WTC11 (cell line): ENCODE results near the gene CARD6.
"Not testable (repeated sequence)": the region's sequence is repeated elsewhere in the genome, so short reads cannot be mapped to it uniquely, and the experiment has no call there.

ENCODE experiments used
- CTCF ChIP-seq: fragments of 200-600 bp; IDR thresholded peaks from 2 replicates; pipeline ENCODE4 v1.8.0; 2022; ENCODE audit warnings: antibody characterized with exemption
- NFYB ChIP-seq: sonication (generic); formaldehyde crosslinking; conservative IDR thresholded peaks from 2 replicates; pipeline ENCODE4 v1.8.0; 2022; ENCODE audit warnings: low read depth, missing genetic modification reagents
- NR2C2 ChIP-seq: sonication (generic); formaldehyde crosslinking; IDR thresholded peaks from 2 replicates; pipeline ENCODE4 v1.8.0; 2022; ENCODE audit warnings: mild to moderate bottlenecking, missing genetic modification reagents
- SP1 ChIP-seq: sonication (generic); formaldehyde crosslinking; conservative IDR thresholded peaks from 2 replicates; pipeline ENCODE4 v1.8.1; 2022; ENCODE audit warnings: missing genetic modification reagents
- TEAD4 ChIP-seq: sonication (generic); formaldehyde crosslinking; IDR thresholded peaks from 2 replicates; pipeline ENCODE4 v1.8.0; 2022; ENCODE audit warnings: mild to moderate bottlenecking, missing genetic modification reagents
- ZNF317 ChIP-seq: sonication (generic); formaldehyde crosslinking; IDR thresholded peaks from 2 replicates; pipeline ENCODE4 v1.8.1; 2023; ENCODE audit warnings: low read depth, mild to moderate bottlenecking, moderate library complexity, missing genetic modification reagents, borderline replicate concordance

GRCh38 chr5:40792691-40793090 is 48.5 kb upstream of the CARD6 start:
- not testable (repeated sequence) for TF ChIP-seq CTCF; ZNF317; SP1 (CRISPR knock-in tag); NR2C2 (CRISPR knock-in tag); TEAD4; NFYB (CRISPR knock-in tag)
